Measurements from ENCODE around the gene TRIM32. TPM values are rescaled to one million over a fixed set of nuclear protein-coding genes. Genes with fewer than 3 reads are reported as not detected.

TRIM32 gene
- total RNA-seq, 1 donor from 2014 or later = 14.5 TPM

DNA sequence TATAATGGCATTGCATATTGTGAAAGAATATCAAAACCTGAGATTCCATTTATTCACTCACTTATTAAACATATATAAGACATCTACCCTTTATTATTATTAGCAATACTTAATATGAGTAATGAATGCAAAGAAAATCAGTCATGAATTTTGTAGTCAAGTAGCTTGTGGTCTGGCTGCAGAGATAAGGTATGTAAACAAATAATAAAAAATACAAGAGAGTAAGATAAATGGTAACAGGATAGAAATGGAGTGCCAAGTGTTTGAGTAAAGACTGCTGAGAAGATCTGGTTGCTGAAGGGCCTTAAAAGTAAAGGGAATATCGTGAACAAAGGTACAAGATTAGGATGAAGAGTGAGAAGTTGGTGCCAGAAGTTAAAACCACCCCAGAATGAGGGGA lies 18.4 kb downstream of the TRIM32 start:
- ChIA-PET POLR2A (no interaction called here), CTCF (no interaction called here)
- no peak for ATAC-seq (ENCODE audit: low read depth)
- TF ChIP-seq, protein P1, sequence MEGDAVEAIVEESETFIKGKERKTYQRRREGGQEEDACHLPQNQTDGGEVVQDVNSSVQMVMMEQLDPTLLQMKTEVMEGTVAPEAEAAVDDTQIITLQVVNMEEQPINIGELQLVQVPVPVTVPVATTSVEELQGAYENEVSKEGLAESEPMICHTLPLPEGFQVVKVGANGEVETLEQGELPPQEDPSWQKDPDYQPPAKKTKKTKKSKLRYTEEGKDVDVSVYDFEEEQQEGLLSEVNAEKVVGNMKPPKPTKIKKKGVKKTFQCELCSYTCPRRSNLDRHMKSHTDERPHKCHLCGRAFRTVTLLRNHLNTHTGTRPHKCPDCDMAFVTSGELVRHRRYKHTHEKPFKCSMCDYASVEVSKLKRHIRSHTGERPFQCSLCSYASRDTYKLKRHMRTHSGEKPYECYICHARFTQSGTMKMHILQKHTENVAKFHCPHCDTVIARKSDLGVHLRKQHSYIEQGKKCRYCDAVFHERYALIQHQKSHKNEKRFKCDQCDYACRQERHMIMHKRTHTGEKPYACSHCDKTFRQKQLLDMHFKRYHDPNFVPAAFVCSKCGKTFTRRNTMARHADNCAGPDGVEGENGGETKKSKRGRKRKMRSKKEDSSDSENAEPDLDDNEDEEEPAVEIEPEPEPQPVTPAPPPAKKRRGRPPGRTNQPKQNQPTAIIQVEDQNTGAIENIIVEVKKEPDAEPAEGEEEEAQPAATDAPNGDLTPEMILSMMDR (IDR thresholded peaks at IDR 0.05) = no peak
- Mint-ChIP-seq H3K4me1 (no peaks in the 10 kb centered on the region), H3K9me3 (no peaks in the 10 kb centered on the region), H3K27me3 (no peaks in the 10 kb centered on the region), H3K4me3 (no peak overlapping the region), H3K27ac (no peak overlapping the region), H3K36me3 (ENCODE audit: low read depth) (peaks cover 3% of the 10 kb centered on the region)
- intact Hi-C loops (cut with micrococcal nuclease) = no loop called here
- no peak for DNase-seq

DNA sequence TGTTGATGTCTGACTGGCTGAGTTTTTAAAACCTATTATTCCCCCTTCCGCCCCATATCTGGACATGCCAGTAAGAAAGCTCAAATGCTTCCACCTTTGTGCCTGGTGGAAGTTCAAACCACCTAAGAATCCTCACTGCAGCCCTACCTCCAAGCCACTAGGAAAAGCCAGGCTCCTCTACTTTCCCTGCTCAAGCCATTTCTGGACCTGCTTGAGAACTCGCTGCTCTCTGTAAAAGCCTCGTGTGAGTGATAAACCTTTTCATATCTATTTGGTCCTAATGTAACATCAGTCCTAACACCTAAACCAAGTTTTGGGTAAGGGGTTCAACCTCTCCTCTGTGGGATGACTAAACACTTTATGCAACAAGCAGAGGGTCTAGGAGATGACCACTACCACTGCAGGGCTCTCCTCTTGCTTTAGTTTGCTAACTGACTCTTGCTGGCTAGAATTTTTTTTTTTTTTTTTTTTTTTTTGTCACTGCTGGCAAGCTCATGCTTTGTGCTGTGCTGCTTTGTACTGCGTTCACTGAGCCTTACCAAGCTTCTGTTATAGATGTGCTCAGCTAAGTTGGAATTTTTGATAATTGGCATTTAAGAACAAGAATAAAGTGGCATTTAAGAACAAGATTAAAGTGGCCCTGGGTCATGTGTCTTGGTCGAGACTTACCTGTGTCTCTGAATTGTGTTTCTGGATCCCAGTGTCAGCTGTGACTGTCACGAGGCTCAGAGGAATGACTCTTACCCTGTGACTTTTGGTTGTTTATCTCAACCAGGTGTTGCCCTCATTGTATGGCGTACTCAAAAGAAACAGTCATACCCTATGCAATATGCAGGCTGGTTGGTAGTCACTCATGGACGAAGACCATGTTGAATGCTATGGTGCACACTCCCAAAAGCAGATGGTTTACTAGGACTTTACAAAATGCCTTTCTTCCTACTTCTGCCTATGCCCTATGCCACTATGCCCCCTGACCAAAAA lies 19.5 kb downstream of the TRIM32 start:
- intact Hi-C loops (cut with micrococcal nuclease) = no loop called here
- no peaks in the 10 kb centered on the region for H3K27me3 Mint-ChIP-seq
- POLR2A ChIA-PET = no interaction called here
- no peak overlapping the region for H3K27ac Mint-ChIP-seq
- H3K9me3 Mint-ChIP-seq = no peaks in the 10 kb centered on the region
- H3K36me3 Mint-ChIP-seq (ENCODE audit: low read depth) = no peaks in the 10 kb centered on the region
- TF ChIP-seq, protein P1 (IDR thresholded peaks at IDR 0.05) = no peak
- DNase-seq (no peak), ATAC-seq (ENCODE audit: low read depth) (no peak)
- no peak overlapping the region for H3K4me3 Mint-ChIP-seq
- H3K4me1 Mint-ChIP-seq = no peaks in the 10 kb centered on the region
- CTCF ChIA-PET = no interaction called here

DNA sequence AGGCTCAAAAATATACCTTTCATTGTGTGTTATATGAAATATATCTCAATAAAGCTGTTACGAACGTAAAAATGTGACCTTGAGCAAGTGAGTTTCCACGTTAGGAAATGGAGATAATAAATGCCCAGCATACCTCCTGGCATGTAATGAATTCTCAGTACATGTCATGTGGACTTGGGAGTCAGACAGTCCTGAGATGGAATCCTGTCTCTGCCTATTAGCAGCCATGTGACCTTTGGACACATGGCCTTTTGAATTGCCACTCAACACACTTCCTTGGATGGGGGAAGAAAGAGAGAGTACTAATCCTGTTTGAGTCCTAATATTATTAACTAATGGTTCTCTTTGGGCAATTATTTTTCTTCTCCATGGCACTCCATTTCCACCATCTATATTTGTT lies 25.7 kb downstream of the TRIM32 start:
- DNase-seq = no peak
- Mint-ChIP-seq H3K27ac (no peak overlapping the region), H3K36me3 (ENCODE audit: low read depth) (no peaks in the 10 kb centered on the region), H3K4me1 (no peaks in the 10 kb centered on the region), H3K4me3 (no peak overlapping the region), H3K27me3 (no peaks in the 10 kb centered on the region), H3K9me3 (no peaks in the 10 kb centered on the region)
- no peak for ATAC-seq (ENCODE audit: low read depth)
- intact Hi-C loops (cut with micrococcal nuclease) = no loop called here
- CTCF ChIA-PET = no interaction called here
- POLR2A ChIA-PET = no interaction called here
- TF ChIP-seq, protein P1 (IDR thresholded peaks at IDR 0.05) = no peak

DNA sequence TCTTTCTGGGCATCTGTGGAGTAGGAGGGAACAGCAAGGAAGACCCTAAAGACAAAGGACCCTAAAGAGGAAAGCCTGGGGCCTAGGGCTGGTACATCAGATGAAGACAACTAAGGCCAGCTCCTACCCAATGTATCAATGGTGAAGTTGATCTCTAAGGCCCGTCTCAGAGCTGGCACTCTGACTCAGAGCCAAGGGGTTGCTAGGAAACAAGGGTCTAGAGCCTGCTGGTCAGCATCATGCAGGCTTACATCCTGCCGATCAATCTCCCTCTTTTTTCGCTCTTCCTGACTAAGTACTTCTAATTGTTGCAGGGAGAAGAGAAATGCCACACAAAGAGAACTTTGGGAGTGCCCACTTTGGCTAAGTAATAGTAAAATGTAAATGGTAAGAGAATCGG lies 26.2 kb downstream of the TRIM32 start:
- intact Hi-C loops (cut with micrococcal nuclease) = no loop called here
- DNase-seq (no peak), ATAC-seq (ENCODE audit: low read depth) (no peak)
- ChIA-PET POLR2A (no interaction called here), CTCF (no interaction called here)
- H3K27me3 Mint-ChIP-seq = peaks cover 2% of the 10 kb centered on the region
- H3K27ac Mint-ChIP-seq = no peak overlapping the region
- H3K9me3 Mint-ChIP-seq = no peaks in the 10 kb centered on the region
- H3K4me3 Mint-ChIP-seq = no peak overlapping the region
- H3K4me1 Mint-ChIP-seq = no peaks in the 10 kb centered on the region
- TF ChIP-seq, protein P1 (IDR thresholded peaks at IDR 0.05) = no peak
- no peaks in the 10 kb centered on the region for H3K36me3 Mint-ChIP-seq (ENCODE audit: low read depth)

DNA sequence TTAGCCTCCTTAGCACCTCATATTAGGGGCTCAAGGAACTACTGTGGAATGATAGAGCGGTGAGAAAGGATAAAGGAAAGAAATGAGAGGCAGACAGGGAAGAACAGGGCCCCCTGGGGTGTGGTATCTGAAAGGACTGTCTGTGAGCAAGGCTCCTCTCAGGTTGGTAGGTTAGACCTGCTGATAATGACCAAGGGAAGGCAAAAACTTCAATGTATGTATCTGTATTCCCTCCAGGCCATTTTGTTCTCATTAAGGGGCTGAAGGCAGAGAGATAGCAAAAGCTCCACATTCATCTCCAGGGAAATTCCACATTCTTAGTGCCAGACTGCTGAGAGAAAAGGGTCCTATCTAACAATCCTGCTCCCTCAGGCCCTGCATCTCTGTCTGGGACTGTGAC lies 28.6 kb downstream of the TRIM32 start:
- no peak for DNase-seq
- H3K27ac Mint-ChIP-seq = no peak overlapping the region
- intact Hi-C loops (cut with micrococcal nuclease) = no loop called here
- H3K9me3 Mint-ChIP-seq = no peaks in the 10 kb centered on the region
- no peak for ATAC-seq (ENCODE audit: low read depth)
- ChIA-PET CTCF (no interaction called here), POLR2A (no interaction called here)
- H3K4me1 Mint-ChIP-seq = no peaks in the 10 kb centered on the region
- H3K36me3 Mint-ChIP-seq (ENCODE audit: low read depth) = no peaks in the 10 kb centered on the region
- peaks cover 2% of the 10 kb centered on the region for H3K27me3 Mint-ChIP-seq
- TF ChIP-seq, protein P1 (IDR thresholded peaks at IDR 0.05) = no peak
- no peak overlapping the region for H3K4me3 Mint-ChIP-seq

Measured in activated B cell treated with CpG ODN at 0.5 μM for 24 hours (primary cell).